Measurements from ENCODE around the gene TFIP11.

TFIP11 gene

GRCh38 chr22:26512149-26512793 is at the start of gene TFIP11:
TSS of gene TFIP11 (minus strand) at chr22:26512473. CDS start at chr22:26510272, 2,201 bp downstream.
- peak; percentile 89 for DNase-seq

GRCh38 chr22:26561756-26562417 is 49.6 kb upstream of the TFIP11 start:
- no peak for DNase-seq

DNA sequence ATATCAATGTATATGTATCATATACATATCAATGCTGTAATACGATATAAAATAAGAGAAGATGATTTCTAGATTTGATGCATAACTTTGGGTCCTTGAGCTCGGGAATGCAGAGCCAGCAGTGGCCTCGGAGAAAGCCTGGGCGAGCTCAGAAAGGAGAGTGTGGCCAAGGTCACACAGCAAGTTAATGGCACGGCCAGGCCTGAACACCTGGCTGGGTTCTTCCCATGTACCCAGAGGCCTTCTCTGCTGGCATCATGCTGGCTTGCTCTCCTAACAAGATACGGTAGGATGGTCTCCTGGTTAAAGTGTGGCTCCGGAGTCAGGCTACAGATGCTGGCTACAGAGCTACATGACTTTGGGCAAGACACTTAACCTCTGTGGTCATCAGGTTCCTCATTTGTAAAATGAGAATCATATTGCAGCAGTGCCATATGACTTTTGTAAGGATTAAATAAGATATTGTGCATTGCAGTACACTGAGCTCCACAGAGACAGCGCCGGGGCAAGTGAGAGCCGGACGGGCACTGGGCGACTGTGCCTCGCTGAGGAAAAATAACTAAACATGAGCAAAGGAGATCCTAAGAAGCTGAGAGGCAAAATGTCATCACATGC is 47.8 kb upstream of the TFIP11 start:
- no peak for DNase-seq

DNA sequence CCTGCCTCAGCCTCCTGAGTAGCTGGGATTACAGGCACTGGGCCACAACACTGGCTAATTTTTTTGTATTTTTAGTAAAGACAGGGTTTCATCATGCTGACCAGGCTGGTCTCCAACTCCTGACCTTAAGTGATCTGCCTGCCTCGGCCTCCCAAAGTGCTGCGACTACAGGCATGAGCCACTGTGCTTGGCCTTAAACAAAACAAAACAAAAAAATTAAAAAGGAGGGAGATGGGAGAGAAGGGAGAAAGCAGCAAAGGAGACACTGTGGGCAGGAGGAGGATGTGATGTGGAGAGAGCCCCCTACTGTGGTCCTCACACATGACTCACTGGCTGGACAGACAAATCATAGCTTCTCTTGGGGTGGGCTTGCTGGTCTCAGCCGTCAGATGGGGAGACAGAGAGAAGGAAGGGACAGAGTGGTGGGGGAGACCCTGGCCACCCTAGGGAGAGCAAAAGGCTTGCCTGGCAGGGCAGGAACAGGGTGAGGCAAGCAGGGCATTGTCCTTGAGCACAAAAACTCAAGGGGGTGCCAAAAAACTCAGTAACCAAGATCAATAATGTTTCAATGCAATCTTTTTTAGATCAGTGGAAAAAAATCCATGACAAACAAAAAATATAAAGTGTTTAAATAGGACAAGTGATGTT is 46.1 kb upstream of the TFIP11 start:
- no peak for DNase-seq

- DNase-seq, result no peak
Measured at GRCh38 chr22:26556904-26557303, 44.6 kb upstream of the TFIP11 start.

GRCh38 chr22:26555478-26555877 is 43.2 kb upstream of the TFIP11 start:
- no peak for DNase-seq

- DNase-seq, result no peak
Measured at GRCh38 chr22:26554956-26555355, 42.7 kb upstream of the TFIP11 start.

DNA sequence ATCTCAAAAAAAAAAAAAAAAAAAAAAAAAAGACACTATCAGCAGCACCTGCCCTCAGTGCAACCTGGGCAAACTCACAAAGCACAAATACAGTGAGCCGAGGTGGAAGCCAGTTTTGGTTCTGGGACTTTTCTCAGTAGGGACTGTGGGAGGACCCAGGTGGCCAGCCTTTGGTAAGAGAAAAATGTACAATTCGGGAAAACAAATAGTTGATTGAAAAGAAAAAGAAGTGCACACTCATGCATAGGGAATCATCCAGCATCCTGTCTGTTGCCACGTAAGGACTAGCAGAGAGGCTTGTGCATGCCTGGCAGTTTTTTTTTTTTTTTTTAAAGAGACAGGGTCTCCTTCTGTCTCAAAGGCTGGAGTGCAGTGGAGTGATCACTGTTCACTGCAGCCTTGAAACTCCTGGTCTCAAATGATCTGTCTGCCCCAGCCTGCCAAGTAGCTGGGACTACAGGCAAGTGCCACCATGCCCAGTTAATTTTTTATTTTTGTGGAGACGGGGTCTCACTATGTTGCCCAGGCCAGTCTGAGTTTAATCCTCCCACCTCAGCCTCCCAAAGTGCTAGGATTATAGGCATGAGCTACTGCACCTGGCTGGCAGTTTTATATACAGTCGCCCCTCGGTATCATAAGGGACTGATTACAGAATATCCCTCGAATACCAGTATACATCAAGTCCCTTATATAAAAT is 40.9 kb upstream of the TFIP11 start:
- no peak for DNase-seq

DNA sequence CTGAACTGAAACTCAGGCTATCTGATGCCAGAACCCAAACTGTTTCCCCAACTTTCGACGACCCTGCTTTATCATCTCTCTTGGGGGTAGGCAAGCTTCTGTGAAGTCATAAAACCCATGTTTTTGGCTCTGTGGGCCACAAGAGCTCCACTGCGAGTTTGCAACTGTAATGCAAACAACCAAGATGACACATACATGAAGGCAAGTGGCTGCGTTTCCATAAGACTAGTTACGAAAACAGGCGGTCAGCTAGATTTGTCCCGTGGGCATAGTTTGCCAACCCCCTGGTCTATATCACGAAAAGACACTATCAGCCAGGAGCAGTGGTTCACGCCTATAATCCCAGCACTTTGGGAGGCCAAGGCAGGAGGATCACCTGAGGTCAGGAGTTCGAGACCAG is 40.2 kb upstream of the TFIP11 start:
- no peak for DNase-seq

GRCh38 chr22:26551568-26551967 is 39.3 kb upstream of the TFIP11 start:
- no peak for DNase-seq

- no peak for DNase-seq
Measured at GRCh38 chr22:26550498-26551033, 38.3 kb upstream of the TFIP11 start.

GRCh38 chr22:26549902-26550497 is 37.7 kb upstream of the TFIP11 start:
- no peak for DNase-seq

DNA sequence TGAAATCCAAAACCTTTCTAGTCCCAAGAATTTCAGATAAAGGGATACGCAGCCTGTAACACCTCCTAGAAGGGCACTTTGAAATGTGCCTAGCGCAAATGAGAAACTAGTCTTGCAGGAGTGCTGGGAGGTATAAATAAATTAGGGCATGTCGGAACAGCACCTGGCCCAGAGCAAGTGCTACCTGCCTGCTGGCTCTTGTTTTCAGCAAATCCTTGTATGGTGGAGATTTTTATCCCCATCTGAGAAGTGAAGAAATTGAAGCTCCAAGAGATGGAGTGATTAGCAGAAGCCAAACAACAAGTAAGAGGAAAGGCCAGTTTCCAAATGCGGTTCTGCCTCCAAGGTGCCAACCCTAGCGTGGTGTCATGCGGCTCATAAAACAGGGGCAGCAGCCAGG is 36.7 kb upstream of the TFIP11 start:
- no peak for DNase-seq

- no peak for DNase-seq
Measured at GRCh38 chr22:26548303-26548702, 36.0 kb upstream of the TFIP11 start.

DNA sequence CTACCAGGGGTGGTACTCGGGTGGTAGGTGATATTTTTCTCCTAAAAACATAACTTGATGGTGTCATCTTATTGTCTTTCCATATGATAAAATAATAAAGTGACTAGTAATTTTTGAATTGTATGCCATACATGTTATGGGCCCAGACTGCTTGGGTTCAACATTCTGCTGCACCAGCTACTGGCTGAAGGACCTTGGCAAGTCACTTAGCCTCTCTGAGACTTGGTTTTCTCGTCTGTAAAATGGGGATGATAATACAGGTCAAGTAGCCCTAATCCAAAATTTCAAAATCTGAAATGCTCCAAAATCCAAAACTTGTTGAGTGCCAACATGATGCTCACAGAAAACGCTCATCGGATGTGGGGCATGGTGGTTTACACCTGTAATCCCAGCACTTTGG is 35.6 kb upstream of the TFIP11 start:
- DNase-seq, result no peak

DNA sequence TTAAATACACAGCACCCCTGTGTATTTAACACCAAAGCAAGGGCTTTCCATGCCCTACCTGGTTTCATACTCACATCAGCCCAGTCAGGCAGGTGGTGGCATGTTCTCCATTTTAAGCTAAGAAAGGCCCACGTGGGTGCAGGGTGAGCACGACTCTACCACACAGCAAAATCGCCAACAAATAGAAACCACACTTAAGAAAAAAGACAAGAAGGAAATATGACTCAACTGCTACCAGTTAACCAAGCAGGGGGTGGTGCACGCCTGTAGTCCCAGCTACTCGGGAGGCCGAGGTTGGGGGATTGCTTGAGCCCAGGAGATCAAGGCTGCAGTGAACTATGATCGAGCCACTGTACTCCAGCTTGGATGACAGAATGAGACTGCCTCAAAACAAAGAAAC is 35.2 kb upstream of the TFIP11 start:
- DNase-seq, result no peak

DNA sequence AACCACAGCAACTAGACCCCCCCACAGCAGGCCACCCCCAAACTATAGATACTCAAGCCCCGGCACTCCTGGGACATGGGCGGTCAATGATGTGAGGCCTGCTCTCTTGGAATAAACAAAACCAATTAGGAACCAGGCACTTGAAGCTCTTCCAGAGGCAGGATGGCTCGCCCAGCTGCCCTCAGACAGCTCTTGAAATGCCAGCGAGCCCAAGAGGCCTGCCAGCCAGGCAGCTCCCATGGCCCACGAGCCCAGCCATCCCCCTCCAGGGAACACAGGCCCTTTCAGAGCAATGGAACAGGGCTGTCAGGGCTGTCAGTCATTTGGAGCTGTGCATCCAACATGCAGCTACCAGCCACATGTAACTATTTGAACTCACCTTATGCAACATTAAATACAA is 34.0 kb upstream of the TFIP11 start:
- no peak for DNase-seq

- DNase-seq, result no peak
Measured at GRCh38 chr22:26545827-26546226, 33.6 kb upstream of the TFIP11 start.

GRCh38 chr22:26545385-26545784 is 33.1 kb upstream of the TFIP11 start:
- no peak for DNase-seq

- no peak for DNase-seq
Measured at GRCh38 chr22:26544489-26544888, 32.2 kb upstream of the TFIP11 start.

- no peak for DNase-seq
Measured at GRCh38 chr22:26542831-26543230, 30.6 kb upstream of the TFIP11 start.

DNA sequence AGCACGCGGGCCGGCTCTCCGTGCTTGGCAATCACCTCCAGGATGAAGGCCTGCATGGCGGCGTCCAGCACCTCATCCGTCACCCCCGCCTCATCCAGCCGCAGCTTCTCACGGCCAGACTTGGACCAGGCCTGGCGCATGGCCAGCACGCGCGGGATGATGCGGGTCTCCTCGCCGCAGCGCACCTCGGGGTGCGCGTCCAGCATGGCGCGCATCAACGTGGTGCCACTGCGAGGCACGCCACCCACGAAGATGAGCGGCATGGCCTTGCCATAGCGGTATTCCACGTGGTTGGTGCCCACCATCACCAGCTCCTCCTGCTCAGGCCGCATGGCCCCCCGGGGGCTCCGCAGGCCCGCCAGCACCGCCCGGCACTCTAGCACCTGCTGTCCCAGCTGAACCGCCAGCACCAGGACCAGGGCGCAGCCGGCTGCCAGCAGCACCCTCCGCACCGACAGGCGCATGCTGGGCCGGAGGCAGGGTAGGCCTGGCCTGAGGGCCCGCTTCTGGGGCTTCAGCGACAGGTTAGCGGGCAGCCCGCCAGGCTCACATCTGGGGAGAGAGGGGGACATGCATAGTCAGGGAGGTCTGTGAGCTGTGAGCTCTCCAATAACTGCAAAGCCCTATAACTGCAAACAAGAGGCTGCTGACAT is 29.0 kb upstream of the TFIP11 start:
- DNase-seq, result no peak

All from activated CD4-positive, alpha-beta T cell treated with anti-CD3 and anti-CD28 coated beads, Interleukin-2, amount 50 U/mL, for 1 hour (primary cell).